Right atrium auricular region (tissue), 2 donors: ENCODE results near the gene SDR42E2. TPM values are rescaled to one million over a fixed set of nuclear protein-coding genes. Genes with fewer than 3 reads are reported as not detected.

Experiments used
- DNase-seq: peaks from one replicate; pipeline ENCODE4 v3.0.0-alpha.2; 2019; ENCODE audit warnings: low spot score
- H3K27ac ChIP-seq, 2 donors: fragments of 200-600 bp; sonication (generic); 1 replicate in 1 of 2; 2 replicates in 1 of 2; pipeline ENCODE4 v1.5.1; 2016 to 2019
- H3K27me3 ChIP-seq, 2 donors: fragments of 200-600 bp; sonication (generic); one replicate each; pipeline versions ENCODE4 v1.5.1 to v1.6.0; 2017 to 2019
- H3K36me3 ChIP-seq: fragments of 200-600 bp; sonication (generic); one replicate; pipeline ENCODE4 v1.5.1; 2016
- H3K4me1 ChIP-seq, 2 donors: fragments of 200-600 bp; sonication (generic); one replicate each; pipeline versions ENCODE4 v1.5.1 to v1.6.0; 2017 to 2019
- H3K4me3 ChIP-seq, 2 donors: fragments of 200-600 bp; sonication (generic); 1 replicate in 1 of 2; 2 replicates in 1 of 2; pipeline ENCODE4 v1.5.1; 2017 to 2019; ENCODE audit warnings: mild to moderate bottlenecking in 1 of 2, moderate library complexity in 1 of 2
- H3K9me3 ChIP-seq, 2 donors: fragments of 200-600 bp; sonication (generic); one replicate each; pipeline ENCODE4 v1.5.1; 2019
- total RNA-seq, 2 donors: library from RNA; depleted of rRNA; stranded (reverse); fragments of >200 nt; gene quantifications; one replicate each; pipeline ENCODE4 v1.1.0, GENCODE V29; 2016
- TF ChIP-seq, protein P1 (sequence below), 2 donors: fragments of 200-600 bp; sonication (generic); IDR thresholded peaks; one replicate each; pipeline ENCODE4 v1.5.1; 2019; ENCODE audit warnings: antibody characterized with exemption in 2 of 2

The SDR42E2 gene
- total RNA-seq, 2 donors from 2014 or later, result not detected

GRCh38 chr16:22184615-22184968, 22.3 kb downstream of the SDR42E2 start:
- no peaks in the 10 kb centered on the region for H3K9me3 ChIP-seq
- no peaks in the 10 kb centered on the region for H3K27me3 ChIP-seq
- TF ChIP-seq, protein P1, sequence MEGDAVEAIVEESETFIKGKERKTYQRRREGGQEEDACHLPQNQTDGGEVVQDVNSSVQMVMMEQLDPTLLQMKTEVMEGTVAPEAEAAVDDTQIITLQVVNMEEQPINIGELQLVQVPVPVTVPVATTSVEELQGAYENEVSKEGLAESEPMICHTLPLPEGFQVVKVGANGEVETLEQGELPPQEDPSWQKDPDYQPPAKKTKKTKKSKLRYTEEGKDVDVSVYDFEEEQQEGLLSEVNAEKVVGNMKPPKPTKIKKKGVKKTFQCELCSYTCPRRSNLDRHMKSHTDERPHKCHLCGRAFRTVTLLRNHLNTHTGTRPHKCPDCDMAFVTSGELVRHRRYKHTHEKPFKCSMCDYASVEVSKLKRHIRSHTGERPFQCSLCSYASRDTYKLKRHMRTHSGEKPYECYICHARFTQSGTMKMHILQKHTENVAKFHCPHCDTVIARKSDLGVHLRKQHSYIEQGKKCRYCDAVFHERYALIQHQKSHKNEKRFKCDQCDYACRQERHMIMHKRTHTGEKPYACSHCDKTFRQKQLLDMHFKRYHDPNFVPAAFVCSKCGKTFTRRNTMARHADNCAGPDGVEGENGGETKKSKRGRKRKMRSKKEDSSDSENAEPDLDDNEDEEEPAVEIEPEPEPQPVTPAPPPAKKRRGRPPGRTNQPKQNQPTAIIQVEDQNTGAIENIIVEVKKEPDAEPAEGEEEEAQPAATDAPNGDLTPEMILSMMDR (IDR thresholded peaks at IDR 0.05), result no peak
- DNase-seq, result no peak
- no peaks in the 10 kb centered on the region for H3K36me3 ChIP-seq
- H3K4me3 ChIP-seq, result no peak overlapping the region
- H3K27ac ChIP-seq, result no peak overlapping the region
- peaks cover 0 to 13% of the 10 kb centered on the region in 2 donors for H3K4me1 ChIP-seq

DNA sequence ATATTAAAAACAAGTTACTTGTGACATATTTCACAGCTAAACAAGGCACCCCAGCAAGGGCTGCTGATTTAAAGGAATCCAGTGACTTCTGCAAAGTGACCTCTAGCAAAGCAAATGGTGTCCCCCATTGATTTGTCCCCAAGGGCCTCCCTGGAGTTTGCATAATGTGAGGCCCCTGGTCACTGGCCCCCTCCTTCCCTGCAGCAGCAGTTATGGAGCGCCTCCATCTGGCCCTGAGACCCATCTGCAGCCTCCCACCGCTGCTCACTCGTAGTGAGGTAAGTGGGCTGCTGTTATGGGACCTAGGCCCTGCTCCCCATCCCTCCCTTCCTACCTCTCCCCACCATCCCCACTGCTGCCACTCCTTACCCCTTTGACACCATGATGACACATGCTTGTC, 24.2 kb downstream of the SDR42E2 start:
- no peak overlapping the region for H3K4me3 ChIP-seq
- TF ChIP-seq, protein P1 (IDR thresholded peaks at IDR 0.05), result no peak
- DNase-seq, result no peak
- no peaks in the 10 kb centered on the region for H3K9me3 ChIP-seq
- no peaks in the 10 kb centered on the region for H3K27me3 ChIP-seq
- no peaks in the 10 kb centered on the region for H3K36me3 ChIP-seq
- H3K4me1 ChIP-seq, result peaks cover 0 to 18% of the 10 kb centered on the region in 2 donors
- no peak overlapping the region for H3K27ac ChIP-seq

DNA sequence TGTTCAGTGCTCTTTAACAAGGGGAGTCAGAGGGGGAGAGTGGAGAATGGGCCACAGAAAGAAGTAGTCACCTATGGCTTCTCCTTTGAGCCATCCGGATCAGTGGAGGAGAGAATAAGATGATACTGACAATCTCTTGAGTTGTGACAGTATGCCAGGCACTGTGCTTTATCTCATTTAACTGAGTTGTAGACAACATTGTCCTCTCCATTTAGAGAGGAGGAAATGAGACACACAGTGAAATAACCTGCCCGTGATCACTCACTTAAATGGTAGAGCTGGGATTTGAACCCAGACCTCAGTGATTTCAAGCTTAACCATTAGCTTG, 25.9 kb downstream of the SDR42E2 start:
- H3K4me1 ChIP-seq, result peaks cover 0 to 34% of the 10 kb centered on the region in 2 donors
- H3K9me3 ChIP-seq, result no peaks in the 10 kb centered on the region
- TF ChIP-seq, protein P1 (IDR thresholded peaks at IDR 0.05), result no peak
- no peak overlapping the region for H3K27ac ChIP-seq
- H3K27me3 ChIP-seq, result no peaks in the 10 kb centered on the region
- DNase-seq, result no peak
- H3K36me3 ChIP-seq, result no peaks in the 10 kb centered on the region
- no peak overlapping the region for H3K4me3 ChIP-seq

DNA sequence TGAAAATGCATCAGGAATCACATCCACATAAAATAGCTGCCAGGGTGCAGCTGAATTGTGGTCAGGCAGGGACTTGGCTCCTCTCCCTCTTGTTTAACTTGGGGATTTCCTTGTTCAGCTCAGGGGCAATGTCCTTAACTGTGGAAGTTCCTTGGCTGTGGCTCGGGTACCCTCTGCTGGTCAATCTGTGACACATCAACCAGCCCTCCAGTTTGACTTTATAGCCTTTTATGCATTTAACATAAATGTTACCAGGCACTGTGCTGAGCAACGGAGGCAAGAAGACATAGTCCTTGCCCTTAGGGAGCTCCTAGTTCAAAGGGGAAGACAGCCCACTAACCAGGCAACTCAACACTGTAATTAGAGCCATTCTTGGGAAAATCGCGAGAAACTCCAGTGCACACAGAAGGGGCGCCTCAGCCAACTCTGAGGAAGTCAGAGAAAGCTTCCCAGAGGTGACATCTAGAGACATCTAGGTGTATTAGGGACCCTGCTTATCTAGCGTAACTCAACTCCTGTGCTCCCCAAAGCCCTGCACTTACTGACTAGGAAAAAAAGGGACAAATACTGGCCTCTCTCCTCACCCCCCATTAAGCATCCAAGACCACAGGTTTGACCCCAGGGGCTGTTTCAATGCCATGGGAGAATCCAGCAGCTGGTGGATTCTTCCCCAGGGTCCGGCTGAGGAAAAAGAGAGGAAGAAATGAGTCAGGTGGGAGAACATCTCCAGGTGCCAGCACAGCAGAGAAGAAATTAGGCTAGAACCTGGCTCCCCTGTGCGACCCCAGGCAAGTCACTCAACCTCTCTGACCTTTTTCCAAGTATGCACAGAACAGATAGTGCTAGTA, 26.5 kb downstream of the SDR42E2 start:
- Histone ChIP-seq H3K36me3 (no peaks in the 10 kb centered on the region), H3K9me3 (no peaks in the 10 kb centered on the region), H3K27me3 (no peaks in the 10 kb centered on the region), H3K4me3 (no peak overlapping the region), H3K4me1 (peaks cover 0 to 34% of the 10 kb centered on the region in 2 donors), H3K27ac (peak overlapping the region; percentile 95 to 97)
- TF ChIP-seq, protein P1 (IDR thresholded peaks at IDR 0.05), result peak; percentile 54 to 89
- DNase-seq, result peak; percentile 80

- Histone ChIP-seq H3K27ac (peak overlapping the region; percentile 95 to 97), H3K36me3 (no peaks in the 10 kb centered on the region), H3K4me3 (peak overlapping the region; percentile 51 to 77), H3K9me3 (no peaks in the 10 kb centered on the region), H3K4me1 (peaks cover 0 to 34% of the 10 kb centered on the region in 2 donors), H3K27me3 (no peaks in the 10 kb centered on the region)
- DNase-seq, result peak; percentile 73
- TF ChIP-seq, protein P1 (IDR thresholded peaks at IDR 0.05), result no peak
These were observed 27.3 kb downstream of the SDR42E2 start for GRCh38 chr16:22189473-22190080.
